Superior temporal gyrus (tissue), 1 donor: Measurements from ENCODE around the gene CD8B2.
"Not testable (repeated sequence)": the region's sequence is repeated elsewhere in the genome, so short reads cannot be mapped to it uniquely, and the experiment has no call there.

Experiments used
- DNase-seq: peaks from one replicate; pipeline ENCODE4 v3.0.0-alpha.2; 2016; ENCODE audit errors: extremely low spot score

CD8B2 gene

GRCh38 chr2:106551417-106552130 is 64.4 kb downstream of the CD8B2 start:
- DNase-seq, result no peak

GRCh38 chr2:106552921-106553320 is 65.8 kb downstream of the CD8B2 start:
- no peak for DNase-seq

GRCh38 chr2:106553321-106553720 is 66.2 kb downstream of the CD8B2 start:
- DNase-seq, result no peak

GRCh38 chr2:106554411-106554810 is 67.2 kb downstream of the CD8B2 start:
- DNase-seq, result no peak

- DNase-seq, result no peak
Measured at GRCh38 chr2:106555053-106555452, 67.9 kb downstream of the CD8B2 start.

GRCh38 chr2:106559786-106560185 is 72.6 kb downstream of the CD8B2 start:
- DNase-seq, result not testable (repeated sequence)

- DNase-seq, result no peak
Measured at GRCh38 chr2:106560773-106561172, 73.6 kb downstream of the CD8B2 start.

- no peak for DNase-seq
Measured at GRCh38 chr2:106561356-106561755, 74.2 kb downstream of the CD8B2 start.

- peak; percentile 37 for DNase-seq
Measured at GRCh38 chr2:106561803-106562202, 74.6 kb downstream of the CD8B2 start.

GRCh38 chr2:106562268-106563186 is 75.4 kb downstream of the CD8B2 start:
- DNase-seq, result peak; percentile 37

- no peak for DNase-seq
Measured at GRCh38 chr2:106563195-106563594, 76.0 kb downstream of the CD8B2 start.

GRCh38 chr2:106565599-106565998 is 78.4 kb downstream of the CD8B2 start:
- DNase-seq, result no peak

- no peak for DNase-seq
Measured at GRCh38 chr2:106566050-106566449, 78.9 kb downstream of the CD8B2 start.

- DNase-seq, result not testable (repeated sequence)
Measured at GRCh38 chr2:106566484-106566883, 79.3 kb downstream of the CD8B2 start.

GRCh38 chr2:106570316-106570715 is 83.2 kb downstream of the CD8B2 start:
- no peak for DNase-seq
